ENCODE measurements around the gene HASPIN. TPM values are rescaled to one million over a fixed set of nuclear protein-coding genes. Genes with fewer than 3 reads are reported as not detected.

Gene HASPIN
- total RNA-seq, 1 donor from 2014 or later = 14.8 TPM

- Histone ChIP-seq H3K4me1 (peaks cover 11% of the 10 kb centered on the region), H2AFZ (replicated peaks) (no peak within 1 kb of the TSS), H3K36me3 (no peaks in the 10 kb centered on the region), H3K9me3 (ENCODE audit: low read depth) (no peaks in the 10 kb centered on the region), H4K20me1 (ENCODE audit: low read depth) (peaks cover 12% of the 10 kb centered on the region), H3K4me3 (peak within 1 kb of the TSS; percentile 49), H3F3A (ENCODE audit: low read depth) (no peaks in the 10 kb centered on the region), H3K27me3 (peaks cover 52% of the 10 kb centered on the region), H3K9ac (no peak within 1 kb of the TSS), H3K4me2 (peak within 1 kb of the TSS; percentile 85), H3K27ac (no peak within 1 kb of the TSS), H3K79me2 (ENCODE audit: low read depth) (no peaks in the 10 kb centered on the region)
- TF ChIP-seq EZH2phosphoT487 (IDR thresholded peaks at IDR 0.05) = peak; percentile 82
- peak; percentile 87 for TF ChIP-seq EZH2 (IDR thresholded peaks at IDR 0.05)
- TF ChIP-seq CTCF (IDR thresholded peaks at IDR 0.05) = no peak
- peak; percentile 76 for DNase-seq (ENCODE audit: low spot score)
- peaks cover 35% of the 10 kb centered on the region for H3K27me3 Mint-ChIP-seq (ENCODE audit: insufficient read depth, low read depth)
- H3K9me3 Mint-ChIP-seq = peaks cover 6% of the 10 kb centered on the region
- H3K36me3 Mint-ChIP-seq = no peaks in the 10 kb centered on the region
- peaks cover 4% of the 10 kb centered on the region for H3K4me1 Mint-ChIP-seq
- H3K4me3 Mint-ChIP-seq = peak within 1 kb of the TSS; percentile 81
- no peak within 1 kb of the TSS for H3K27ac Mint-ChIP-seq
Measured at GRCh38 chr17:3695723-3696411, 27.8 kb upstream of the HASPIN start, which contains the start of gene P2RX5. Gene P2RX5, minus strand, starts transcription at chr17:3696155. Its CDS starts 150 bp downstream, at chr17:3696005.

GRCh38 chr17:3697103-3697476 is 26.6 kb upstream of the HASPIN start:
- peaks cover 4% of the 10 kb centered on the region for H3K4me1 Mint-ChIP-seq
- Histone ChIP-seq H3K9ac (no peak overlapping the region), H3K4me3 (no peak overlapping the region), H2AFZ (replicated peaks) (no peak overlapping the region), H4K20me1 (ENCODE audit: low read depth) (peaks cover 12% of the 10 kb centered on the region), H3K27me3 (peaks cover 52% of the 10 kb centered on the region), H3K4me2 (no peak overlapping the region), H3K9me3 (ENCODE audit: low read depth) (no peaks in the 10 kb centered on the region), H3F3A (ENCODE audit: low read depth) (no peaks in the 10 kb centered on the region), H3K4me1 (peaks cover 11% of the 10 kb centered on the region), H3K27ac (no peak overlapping the region), H3K79me2 (ENCODE audit: low read depth) (no peaks in the 10 kb centered on the region), H3K36me3 (no peaks in the 10 kb centered on the region)
- peaks cover 2% of the 10 kb centered on the region for H3K36me3 Mint-ChIP-seq
- H3K9me3 Mint-ChIP-seq = peaks cover 6% of the 10 kb centered on the region
- no peak overlapping the region for H3K27ac Mint-ChIP-seq
- no peak overlapping the region for H3K4me3 Mint-ChIP-seq
- TF ChIP-seq CTCF (IDR thresholded peaks at IDR 0.05) (no peak), EZH2phosphoT487 (IDR thresholded peaks at IDR 0.05) (no peak), EZH2 (IDR thresholded peaks at IDR 0.05) (no peak)
- DNase-seq (ENCODE audit: low spot score) = no peak
- peaks cover 31% of the 10 kb centered on the region for H3K27me3 Mint-ChIP-seq (ENCODE audit: insufficient read depth, low read depth)

GRCh38 chr17:3698139-3698538 is 25.6 kb upstream of the HASPIN start:
- H3K79me2 ChIP-seq (ENCODE audit: low read depth) = no peaks in the 10 kb centered on the region
- Mint-ChIP-seq H3K9me3 (peaks cover 8% of the 10 kb centered on the region), H3K27ac (no peak overlapping the region), H3K4me1 (peaks cover 4% of the 10 kb centered on the region), H3K27me3 (ENCODE audit: insufficient read depth, low read depth) (peaks cover 28% of the 10 kb centered on the region), H3K4me3 (no peak overlapping the region), H3K36me3 (peaks cover 5% of the 10 kb centered on the region)
- TF ChIP-seq CTCF (IDR thresholded peaks at IDR 0.05) (no peak), EZH2 (IDR thresholded peaks at IDR 0.05) (no peak), EZH2phosphoT487 (IDR thresholded peaks at IDR 0.05) (no peak)
- peaks cover 12% of the 10 kb centered on the region for H4K20me1 ChIP-seq (ENCODE audit: low read depth)
- H3K4me2 ChIP-seq = no peak overlapping the region
- no peaks in the 10 kb centered on the region for H3F3A ChIP-seq (ENCODE audit: low read depth)
- H3K4me3 ChIP-seq = no peak overlapping the region
- DNase-seq (ENCODE audit: low spot score) = no peak
- H3K9ac ChIP-seq = no peak overlapping the region
- H3K9me3 ChIP-seq (ENCODE audit: low read depth) = no peaks in the 10 kb centered on the region
- no peak overlapping the region for H3K27ac ChIP-seq
- H2AFZ ChIP-seq (replicated peaks) = no peak overlapping the region
- peaks cover 52% of the 10 kb centered on the region for H3K27me3 ChIP-seq
- no peaks in the 10 kb centered on the region for H3K36me3 ChIP-seq
- H3K4me1 ChIP-seq = peaks cover 11% of the 10 kb centered on the region

Data from neural progenitor cell (in vitro differentiated cells).